ENCODE data around the gene DNAJB6. TPM values are rescaled to one million over a fixed set of nuclear protein-coding genes. Genes with fewer than 3 reads are reported as not detected.

Gene DNAJB6
- total and polyA plus RNA-seq, 2 donors (not counting 3 experiments of a cell fraction or from before 2014, with no cell fraction given) = 69.6 to 135 TPM

GRCh38 chr7:157300369-157300825 lies 36.4 kb upstream of the DNAJB6 start:
- no peak for DNase-seq (ENCODE audit: low read depth, low spot score)
- H3K36me3 ChIP-seq (ENCODE audit: control insufficient read depth in 2 of 2, extremely low read depth in 1 of 2, insufficient read depth in 2 of 2, low read length in 2 of 2) = no peaks in the 10 kb centered on the region
- no peak overlapping the region for H2AFZ ChIP-seq (ENCODE audit: low read depth, low read length)
- FAIRE-seq = no peak
- TF ChIP-seq EZH2 (IDR thresholded peaks at IDR 0.05; ENCODE audit: borderline replicate concordance, low read depth, low read length, severe bottlenecking) = no peak
- TF ChIP-seq POLR2A (IDR thresholded peaks at IDR 0.05; ENCODE audit: low read depth, low read length) = no peak
- no peak for TF ChIP-seq JUN (IDR thresholded peaks at IDR 0.05; ENCODE audit: borderline replicate concordance, insufficient read depth, insufficient read length, low read depth)
- TF ChIP-seq GATA2 (IDR thresholded peaks at IDR 0.05; ENCODE audit: insufficient read depth, insufficient read length, low read depth, low read length) = no peak
- TF ChIP-seq MAX (IDR thresholded peaks at IDR 0.05; ENCODE audit: insufficient read depth, insufficient read length) = no peak
- no peak for TF ChIP-seq CTCF (IDR thresholded peaks at IDR 0.05; ENCODE audit: extremely low read depth in 1 of 2, insufficient read depth in 1 of 2, low read depth in 1 of 2, low read length in 2 of 2)
- TF ChIP-seq FOS (IDR thresholded peaks at IDR 0.05; ENCODE audit: borderline replicate concordance, insufficient read depth, low read length) = no peak
- TF ChIP-seq MYC (IDR thresholded peaks at IDR 0.05; ENCODE audit: low read depth, low read length) = no peak
- TF ChIP-seq POLR2AphosphoS5 (IDR thresholded peaks at IDR 0.05; ENCODE audit: insufficient read depth, low read depth, low read length) = no peak
- dilution Hi-C loops (cut with MboI; ENCODE audit: extremely low pct_ligation_motif_present, low sequenced_read_pairs) = no loop called here
- peaks cover 4% of the 10 kb centered on the region for H3K4me1 ChIP-seq (ENCODE audit: control insufficient read depth, extremely low read depth, insufficient read depth, low read length)
- POLR2A ChIA-PET = no interaction called here
- no peak overlapping the region for H3K4me3 ChIP-seq (replicated peaks in 1 of 3; ENCODE audit: insufficient read depth in 1 of 3, low read depth in 1 of 3, low read length in 3 of 3)
- BruUV-seq (replicated peaks) = no TSS peak
- H3K27ac ChIP-seq (ENCODE audit: insufficient read depth, low read depth, low read length) = no peak overlapping the region
- no peaks in the 10 kb centered on the region for H3K9me1 ChIP-seq (replicated peaks; ENCODE audit: control insufficient read depth, extremely low read depth, insufficient read depth, low read length)
- no peaks in the 10 kb centered on the region for H3K79me2 ChIP-seq (ENCODE audit: control insufficient read depth, insufficient read depth, low read length)
- no peaks in the 10 kb centered on the region for H3K27me3 ChIP-seq (ENCODE audit: control insufficient read depth in 2 of 2, insufficient read depth in 2 of 2, low read length in 2 of 2)
- H3K9ac ChIP-seq (replicated peaks; ENCODE audit: extremely low read depth, insufficient read depth, low read length) = no peak overlapping the region
- H3K9me3 ChIP-seq (replicated peaks; ENCODE audit: control insufficient read depth, insufficient read depth, low read length) = no peaks in the 10 kb centered on the region
- no peak overlapping the region for H3K4me2 ChIP-seq (ENCODE audit: insufficient read depth, low read length)
- CTCF ChIA-PET = no interaction called here
- H4K20me1 ChIP-seq (replicated peaks; ENCODE audit: control insufficient read depth, extremely low read depth, insufficient read depth, low read length) = no peaks in the 10 kb centered on the region
- intact Hi-C loops (cut with micrococcal nuclease) = no loop called here
